ENCODE data around the gene NT5DC2.

DNA sequence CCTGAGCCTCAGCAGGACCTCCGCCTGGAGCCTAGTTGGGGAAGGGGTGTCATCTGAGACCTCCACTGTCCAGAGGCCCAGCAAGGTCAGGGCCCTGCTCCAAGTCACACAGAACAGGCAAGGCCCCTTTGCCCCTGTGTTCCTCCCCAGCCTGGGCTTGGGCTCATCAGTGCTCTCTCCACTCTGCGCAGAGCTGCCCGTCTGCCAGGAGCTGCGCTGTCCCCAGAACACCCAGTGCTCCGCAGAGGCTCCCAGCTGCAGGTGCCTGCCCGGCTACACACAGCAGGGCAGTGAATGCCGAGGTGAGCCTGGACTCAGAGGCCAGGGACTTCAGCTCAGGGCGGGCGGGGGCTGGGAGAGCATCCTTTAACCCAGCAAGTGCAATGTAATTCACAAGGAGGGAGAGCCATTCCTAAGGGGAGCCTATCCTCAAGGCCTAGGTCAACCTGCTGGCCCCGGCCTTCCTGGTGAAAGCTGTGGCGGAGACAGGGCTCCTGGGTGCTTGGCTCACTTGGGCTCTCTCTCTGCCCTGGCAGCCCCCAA lies 30.8 kb downstream of the NT5DC2 start:
- TF ChIP-seq, protein P1, sequence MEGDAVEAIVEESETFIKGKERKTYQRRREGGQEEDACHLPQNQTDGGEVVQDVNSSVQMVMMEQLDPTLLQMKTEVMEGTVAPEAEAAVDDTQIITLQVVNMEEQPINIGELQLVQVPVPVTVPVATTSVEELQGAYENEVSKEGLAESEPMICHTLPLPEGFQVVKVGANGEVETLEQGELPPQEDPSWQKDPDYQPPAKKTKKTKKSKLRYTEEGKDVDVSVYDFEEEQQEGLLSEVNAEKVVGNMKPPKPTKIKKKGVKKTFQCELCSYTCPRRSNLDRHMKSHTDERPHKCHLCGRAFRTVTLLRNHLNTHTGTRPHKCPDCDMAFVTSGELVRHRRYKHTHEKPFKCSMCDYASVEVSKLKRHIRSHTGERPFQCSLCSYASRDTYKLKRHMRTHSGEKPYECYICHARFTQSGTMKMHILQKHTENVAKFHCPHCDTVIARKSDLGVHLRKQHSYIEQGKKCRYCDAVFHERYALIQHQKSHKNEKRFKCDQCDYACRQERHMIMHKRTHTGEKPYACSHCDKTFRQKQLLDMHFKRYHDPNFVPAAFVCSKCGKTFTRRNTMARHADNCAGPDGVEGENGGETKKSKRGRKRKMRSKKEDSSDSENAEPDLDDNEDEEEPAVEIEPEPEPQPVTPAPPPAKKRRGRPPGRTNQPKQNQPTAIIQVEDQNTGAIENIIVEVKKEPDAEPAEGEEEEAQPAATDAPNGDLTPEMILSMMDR (IDR thresholded peaks at IDR 0.05; ENCODE audit: borderline replicate concordance, extremely low read depth, low read length, poor library complexity, severe bottlenecking): no peak
- TF ChIP-seq EZH2 (IDR thresholded peaks at IDR 0.05; ENCODE audit: borderline replicate concordance, low read depth, low read length, severe bottlenecking): no peak
